H1 (cell line): ENCODE data around the gene DYNC1H1. TPM values are rescaled to one million over a fixed set of nuclear protein-coding genes. Genes with fewer than 3 reads are reported as not detected.

Experiments
- CTCF ChIA-PET: fragments of 300-600 bp; sonication (Branson Sonifier 250); formaldehyde crosslinking; loops from one replicate; lab custom pipeline; 2021; ENCODE audit not compliant: partially characterized antibody; lab: Charles Lee
- POLR2A ChIA-PET: fragments of 300-600 bp; sonication (Branson Sonifier 250); formaldehyde crosslinking; loops from one replicate; lab custom pipeline; 2021; ENCODE audit warnings: inconsistent platforms; ENCODE audit not compliant: partially characterized antibody; lab: Charles Lee
- DNase-seq, 2 experiments: peaks; one replicate each; pipeline versions ENCODE4 v3.0.0 to v3.0.0-alpha.2; 2010 to 2022; ENCODE audit warnings: low spot score in 2 of 2, low read depth in 1 of 2, mixed read lengths in 1 of 2
- FAIRE-seq: peaks from 2 replicates; lab custom pipeline; 2011; peaks lifted over from hg19 to GRCh38; lab: Jason Lieb, UNC
- H2AFZ ChIP-seq: 2 replicates; pipeline ENCODE4 v1.8.1; 2012; ENCODE audit warnings: low read length, inconsistent platforms
- H2AK5ac ChIP-seq: 2 replicates; pipeline ENCODE4 v1.6.1; 2013; ENCODE audit warnings: low read depth, low read length
- H2BK120ac ChIP-seq: replicated peaks from 2 replicates; pipeline ENCODE3; 2013; ENCODE audit warnings: low read depth, low read length, inconsistent platforms
- H2BK12ac ChIP-seq: 2 replicates; pipeline ENCODE4 v1.6.1; 2013; ENCODE audit warnings: low read depth, low read length
- H2BK15ac ChIP-seq: 2 replicates; pipeline ENCODE4 v1.6.1; 2013; ENCODE audit warnings: low read length
- H2BK20ac ChIP-seq: 2 replicates; pipeline ENCODE4 v1.6.1; 2013; ENCODE audit warnings: low read length
- H2BK5ac ChIP-seq: 2 replicates; pipeline ENCODE4 v1.6.1; 2013; ENCODE audit warnings: low read depth, low read length
- H3K14ac ChIP-seq: 2 replicates; pipeline ENCODE4 v1.6.1; 2013; ENCODE audit warnings: inconsistent platforms; ENCODE audit not compliant: insufficient read length
- H3K18ac ChIP-seq: 2 replicates; pipeline ENCODE4 v1.6.1; 2013; ENCODE audit warnings: low read length; ENCODE audit errors: extremely low read depth
- H3K23ac ChIP-seq: 2 replicates; pipeline ENCODE4 v1.6.1; 2013; ENCODE audit warnings: inconsistent platforms; ENCODE audit not compliant: insufficient read length
- H3K23me2 ChIP-seq: 2 replicates; pipeline ENCODE4 v1.6.1; 2013; ENCODE audit warnings: low read depth, low read length
- H3K27ac ChIP-seq: 2 replicates; pipeline ENCODE4 v1.6.1; 2011; ENCODE audit warnings: low read depth, low read length, inconsistent platforms
- H3K27me3 ChIP-seq, 4 experiments: replicated peaks in 1 of 4; 1 replicate in 1 of 4; 2 replicates in 3 of 4; pipeline versions ENCODE4 v1.6.1 to v1.8.1; 2011 to 2013; ENCODE audit warnings: low read length in 3 of 4, mild to moderate bottlenecking in 3 of 4, inconsistent platforms in 2 of 4, mixed read lengths in 2 of 4, moderate library complexity in 1 of 4; ENCODE audit not compliant: control insufficient read depth in 3 of 4, insufficient read depth in 3 of 4; ENCODE audit errors: extremely low read depth in 1 of 4
- H3K36me3 ChIP-seq, 4 experiments: 2 replicates each; pipeline versions ENCODE4 v1.6.1 to v1.8.1; 2011 to 2013; ENCODE audit warnings: mild to moderate bottlenecking in 4 of 4, low read length in 3 of 4, moderate library complexity in 2 of 4, control low read depth in 1 of 4, inconsistent platforms in 1 of 4; ENCODE audit not compliant: insufficient read depth in 4 of 4, control insufficient read depth in 2 of 4
- H3K4ac ChIP-seq: replicated peaks from 2 replicates; pipeline ENCODE3; 2013; ENCODE audit warnings: low read length, low read depth, mixed read lengths, inconsistent platforms; ENCODE audit not compliant: insufficient read length
- H3K4me1 ChIP-seq, 4 experiments: replicated peaks in 1 of 4; 1 replicate in 1 of 4; 2 replicates in 3 of 4; pipeline versions ENCODE4 v1.6.1 to v1.8.1; 2011 to 2013; ENCODE audit warnings: low read length in 3 of 4, inconsistent platforms in 2 of 4, mixed read lengths in 1 of 4; ENCODE audit not compliant: insufficient read depth in 4 of 4, control insufficient read depth in 3 of 4
- H3K4me2 ChIP-seq, 2 experiments: 2 replicates each; pipeline versions ENCODE4 v1.6.1 to v1.8.1; 2011 to 2013; ENCODE audit warnings: low read depth in 2 of 2, low read length in 2 of 2, control low read depth in 1 of 2, inconsistent platforms in 1 of 2, mild to moderate bottlenecking in 1 of 2; ENCODE audit not compliant: insufficient read depth in 1 of 2
- H3K4me3 ChIP-seq, 4 experiments: fragments of 200-600, 300-600 bp in 1 of 4; sonication (generic), shearing (Covaris generic), sonication (Bioruptor Twin) in 1 of 4; 2 replicates each; pipeline versions ENCODE4 v1.5.1 to v1.8.1; 2011 to 2016; ENCODE audit warnings: low read length in 4 of 4, low read depth in 3 of 4, control low read depth in 2 of 4, inconsistent platforms in 2 of 4, mild to moderate bottlenecking in 2 of 4, mixed read lengths in 1 of 4, moderate library complexity in 1 of 4; ENCODE audit not compliant: insufficient read depth in 2 of 4; ENCODE audit errors: extremely low read depth in 1 of 4
- H3K56ac ChIP-seq: replicated peaks from 2 replicates; pipeline ENCODE3; 2013; ENCODE audit warnings: low read depth, mild to moderate bottlenecking, mixed read lengths, low read length, inconsistent platforms; ENCODE audit not compliant: insufficient read length
- H3K79me1 ChIP-seq: 2 replicates; pipeline ENCODE4 v1.6.1; 2013; ENCODE audit warnings: low read depth, low read length, control low read depth
- H3K79me2 ChIP-seq, 2 experiments: 2 replicates each; pipeline versions ENCODE4 v1.6.1 to v1.8.1; 2012 to 2013; ENCODE audit warnings: low read length in 2 of 2, mild to moderate bottlenecking in 2 of 2, inconsistent platforms in 1 of 2; ENCODE audit not compliant: insufficient read depth in 2 of 2, control insufficient read depth in 1 of 2
- H3K9ac ChIP-seq, 4 experiments: replicated peaks in 1 of 4; 1 replicate in 1 of 4; 2 replicates in 3 of 4; pipeline versions ENCODE4 v1.6.1 to v1.8.1; 2011 to 2013; ENCODE audit warnings: low read depth in 3 of 4, low read length in 3 of 4, control low read depth in 2 of 4, mild to moderate bottlenecking in 2 of 4, moderate library complexity in 2 of 4, inconsistent platforms in 1 of 4; ENCODE audit errors: extremely low read depth in 1 of 4
- H3K9me3 ChIP-seq, 2 experiments: 2 replicates each; pipeline versions ENCODE4 v1.6.1 to v1.8.1; 2012 to 2013; ENCODE audit warnings: mild to moderate bottlenecking in 2 of 2, moderate library complexity in 2 of 2, control low read depth in 1 of 2, inconsistent platforms in 1 of 2, low read depth in 1 of 2, low read length in 1 of 2, mixed read lengths in 1 of 2; ENCODE audit not compliant: insufficient read depth in 2 of 2
- H4K20me1 ChIP-seq, 2 experiments: replicated peaks in 1 of 2; 2 replicates each; pipeline versions ENCODE3 to v1.8.1; 2011 to 2013; ENCODE audit warnings: inconsistent platforms in 2 of 2, low read length in 2 of 2, mild to moderate bottlenecking in 1 of 2; ENCODE audit not compliant: insufficient read depth in 2 of 2, control insufficient read depth in 1 of 2
- H4K5ac ChIP-seq: 2 replicates; pipeline ENCODE4 v1.6.1; 2013; ENCODE audit warnings: low read length, low read depth, mixed read lengths, inconsistent platforms; ENCODE audit not compliant: insufficient read length
- H4K8ac ChIP-seq: 2 replicates; pipeline ENCODE4 v1.8.0; 2013; ENCODE audit warnings: mild to moderate bottlenecking, moderate library complexity, low read length, inconsistent platforms; ENCODE audit not compliant: insufficient read depth; ENCODE audit errors: extremely low read depth
- H4K91ac ChIP-seq: replicated peaks from 2 replicates; pipeline ENCODE3; 2013; ENCODE audit warnings: low read length, mixed read lengths, inconsistent platforms; ENCODE audit not compliant: insufficient read length
- EGR1 ChIP-seq: IDR thresholded peaks from 2 replicates; pipeline ENCODE4 v1.6.1; 2011; ENCODE audit warnings: low read depth, low read length, borderline replicate concordance
- JUND ChIP-seq: IDR thresholded peaks from 2 replicates; pipeline ENCODE4 v1.6.1; 2011; ENCODE audit warnings: mild to moderate bottlenecking, improper control_type of control experiment, low read length
- POLR2AphosphoS5 ChIP-seq: IDR thresholded peaks from 2 replicates; pipeline ENCODE4 v1.6.1; 2011; ENCODE audit warnings: low read depth, low read length
- RAD21 ChIP-seq, 2 experiments: IDR thresholded peaks in 1 of 2; conservative IDR thresholded peaks in 1 of 2; 2 replicates each; pipeline ENCODE4 v1.6.1; 2011; ENCODE audit warnings: low read depth in 2 of 2, low read length in 2 of 2, improper control_type of control experiment in 1 of 2, inconsistent platforms in 1 of 2, mild to moderate bottlenecking in 1 of 2, moderate library complexity in 1 of 2
- SUZ12 ChIP-seq: fragments of 200-600 bp; sonication (generic); IDR thresholded peaks from 2 replicates; pipeline ENCODE4 v1.6.1; 2012; ENCODE audit warnings: mild to moderate bottlenecking, inconsistent platforms, low read length, moderate library complexity, mixed read lengths
- WGBS, 2 experiments: shearing (Covaris generic) in 1 of 2; methylation state at CpG; one replicate each; pipeline versions ENCODE4 v1.1.6 to v1.1.7; 2013 to 2015; ENCODE audit warnings: low lambda C conversion rate in 2 of 2, mixed read lengths in 2 of 2, inconsistent platforms in 1 of 2, low coverage in 1 of 2, missing lambda C conversion rate in 1 of 2; ENCODE audit not compliant: insufficient replicate concordance in 2 of 2, insufficient coverage in 1 of 2, insufficient read length in 1 of 2; ENCODE audit errors: extremely low coverage in 1 of 2, missing lambda C conversion rate in 1 of 2; 5-methylcytosine and 5-hydroxymethylcytosine counted together
- polyA plus RNA-seq, 7 experiments: library from polyadenylated mRNA; depleted of rRNA in 3 of 7; stranded (reverse) in 5 of 7; unstranded in 2 of 7; fragments of >200 nt in 5 of 7; fragments of 200-250 nt in 2 of 7; gene quantifications; 1 replicate in 5 of 7; 2 replicates in 1 of 7; 4 replicates in 1 of 7; pipeline versions ENCODE4 v1.2.1 to v1.2.3, GENCODE V29; 2011 to 2013; ENCODE audit warnings: missing spikeins in 2 of 7, mixed read lengths in 2 of 7
- total RNA-seq: library from RNA; stranded (reverse); fragmentation: NEBNext Ultra II Directional; extraction: Animal tissue kit (Norgen Biotek cat#: 25700); gene quantifications from 2 replicates; pipeline ENCODE4 v1.2.1, GENCODE V29; 2021

DYNC1H1 gene
- total and polyA plus RNA-seq, 2 of the 8 experiments (the other 6 are each of a cell fraction or from before 2014, with no cell fraction given), result 238 to 387 TPM

GRCh38 chr14:102000902-102001301 is 36.5 kb downstream of the DYNC1H1 start:
- Histone ChIP-seq H4K91ac (no peak overlapping the region), H3K9ac (no peak overlapping the region), H3K14ac (no peak overlapping the region), H2BK5ac (no peak overlapping the region), H2BK120ac (no peak overlapping the region), H3K79me2 (no peaks in the 10 kb centered on the region), H3K27me3 (no peaks in the 10 kb centered on the region), H3K18ac (no peak overlapping the region), H3K4me2 (no peak overlapping the region), H2AK5ac (no peak overlapping the region), H4K5ac (no peak overlapping the region), H3K4me1 (no peaks in the 10 kb centered on the region), H3K36me3 (peaks cover 42 to 88% (median 73%) of the 10 kb centered on the region in 4 experiments), H4K8ac (no peak overlapping the region), H2BK15ac (no peak overlapping the region), H3K27ac (no peak overlapping the region), H3K23me2 (no peaks in the 10 kb centered on the region), H3K4me3 (no peak overlapping the region), H3K56ac (no peak overlapping the region), H2BK20ac (no peak overlapping the region), H3K4ac (no peak overlapping the region), H3K23ac (no peak overlapping the region), H3K79me1 (no peaks in the 10 kb centered on the region; the same call in 1 of the 2 replicates), H3K9me3 (no peaks in the 10 kb centered on the region), H2AFZ (no peak overlapping the region), H4K20me1 (peaks cover 2 to 4% of the 10 kb centered on the region in 2 experiments), H2BK12ac (no peak overlapping the region)
- TF ChIP-seq POLR2AphosphoS5, result no peak
- TF ChIP-seq EGR1, result no peak
- TF ChIP-seq JUND, result no peak
- no peak for TF ChIP-seq RAD21 (IDR thresholded peaks at IDR 0.05 in 1 of 2, conservative IDR thresholded peaks at IDR 0.05 in 1 of 2; ENCODE audit: low read depth in 2 of 2, low read length in 2 of 2)
- TF ChIP-seq SUZ12, result no peak
- CTCF ChIA-PET, result interaction anchor here (0.9 to 1.6 kb wide), 3 partner anchors 11 to 49 kb away, joined by 3 to 6 read pairs (median 6); no protein-coding TSS in a partner anchor
- 97% methylated on average over 12 of the region's 12 CpGs; no CpG with 5 or more reads in 1 of the 2 experiments for WGBS, 2 experiments
- no peak for DNase-seq
- no peak for FAIRE-seq
- POLR2A ChIA-PET, result interaction anchor here (0.7 kb wide), 1 partner anchor 82 kb away, joined by 4 read pairs; no protein-coding TSS in a partner anchor
